ENCODE results near the gene LRRC63.
"Not testable (repeated sequence)": the region's sequence is repeated elsewhere in the genome, so short reads cannot be mapped to it uniquely, and the experiment has no call there.

LRRC63 gene

GRCh38 chr13:46211483-46212351 is at the start of gene LRRC63:
TSS of gene LRRC63 (plus strand) at chr13:46211928. CDS start at chr13:46213035, 1,107 bp downstream.
- DNase-seq (ENCODE audit: low read depth), result peak; percentile 60

DNA sequence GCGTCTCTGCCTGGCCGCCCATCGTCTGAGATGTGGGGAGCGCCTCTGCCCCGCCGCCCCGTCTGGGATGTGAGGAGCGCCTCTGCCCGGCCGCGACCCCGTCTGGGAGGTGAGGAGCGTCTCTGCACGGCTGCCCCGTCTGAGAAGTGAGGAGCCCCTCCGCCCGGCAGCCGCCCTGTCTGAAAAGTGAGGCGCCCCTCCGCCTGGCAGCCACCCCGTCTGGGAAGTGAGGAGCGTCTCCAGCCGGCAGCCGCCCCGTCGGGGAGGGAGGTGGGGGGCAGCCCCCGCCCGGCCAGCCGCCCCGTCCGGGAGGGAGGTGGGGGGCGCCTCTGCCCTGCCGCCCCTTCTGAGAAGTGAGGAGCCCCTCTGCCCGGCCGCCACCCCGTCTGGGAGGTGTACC is 49.0 kb upstream of the LRRC63 start:
- not testable (repeated sequence) for DNase-seq (ENCODE audit: low read depth)

DNA sequence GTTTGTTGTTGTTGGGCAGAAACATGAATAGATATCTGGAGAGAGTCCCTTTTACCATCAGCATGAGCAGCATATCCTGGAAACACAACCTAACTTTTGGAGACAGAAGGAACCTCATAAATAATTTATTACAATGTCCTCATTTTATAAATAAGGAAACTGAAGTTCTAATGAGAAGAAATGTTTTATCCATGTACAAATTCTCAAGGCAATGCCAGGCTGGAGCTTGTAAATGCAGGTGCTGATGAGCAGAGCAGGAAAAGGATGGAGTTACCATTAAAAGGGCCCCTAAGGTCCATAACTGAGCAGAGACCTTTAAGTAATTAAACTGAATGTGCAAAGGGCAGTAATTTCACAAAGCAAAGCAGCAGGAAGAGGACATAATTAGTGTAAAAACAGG is 47.1 kb upstream of the LRRC63 start:
- no peak for DNase-seq (ENCODE audit: low read depth)

GRCh38 chr13:46165485-46166223 is 46.1 kb upstream of the LRRC63 start:
- peak; percentile 71 for DNase-seq (ENCODE audit: low read depth)

DNA sequence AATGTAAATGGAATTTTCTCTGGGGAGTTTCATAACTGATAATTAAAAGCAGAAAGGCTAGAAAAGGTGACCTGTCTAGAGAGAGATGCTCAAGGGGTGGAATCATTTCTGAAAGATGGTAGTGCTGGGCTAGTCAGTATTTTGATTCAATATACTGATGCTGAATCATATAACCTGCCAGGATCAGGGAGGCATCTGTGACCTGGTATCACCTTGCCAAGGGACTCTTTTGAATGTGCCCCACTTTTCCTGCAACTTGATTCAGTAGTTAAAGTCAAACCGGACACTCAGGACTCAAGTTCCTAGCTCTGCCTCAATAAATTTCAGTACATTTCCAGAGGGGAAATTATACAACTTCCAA is 45.5 kb upstream of the LRRC63 start:
- DNase-seq (ENCODE audit: low read depth), result no peak

GRCh38 chr13:46166947-46167610 is 44.6 kb upstream of the LRRC63 start:
- DNase-seq (ENCODE audit: low read depth), result no peak

- DNase-seq (ENCODE audit: low read depth), result peak; percentile 33
Measured at GRCh38 chr13:46168341-46168740, 43.4 kb upstream of the LRRC63 start.

DNA sequence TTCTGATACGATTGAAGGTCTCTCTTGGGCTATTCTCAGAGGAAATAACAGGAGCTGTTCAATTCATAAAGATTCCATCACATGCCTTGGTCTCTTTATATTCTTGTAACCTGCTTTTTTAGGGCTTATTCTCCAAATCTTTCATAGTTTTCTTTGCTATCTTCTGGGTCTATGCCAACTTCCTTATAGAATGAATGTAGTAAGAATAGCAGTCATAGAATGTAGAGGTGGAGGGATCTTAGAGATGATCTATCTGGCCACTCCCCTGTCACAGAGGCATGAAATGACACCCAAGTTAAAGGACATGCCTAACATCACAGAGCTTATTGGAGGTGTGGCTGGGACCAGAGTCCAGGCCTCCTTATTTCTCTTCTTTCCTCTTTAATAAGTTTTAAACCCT is 42.9 kb upstream of the LRRC63 start:
- no peak for DNase-seq (ENCODE audit: low read depth)

- no peak for DNase-seq (ENCODE audit: low read depth)
Measured at GRCh38 chr13:46169758-46170157, 42.0 kb upstream of the LRRC63 start.

DNA sequence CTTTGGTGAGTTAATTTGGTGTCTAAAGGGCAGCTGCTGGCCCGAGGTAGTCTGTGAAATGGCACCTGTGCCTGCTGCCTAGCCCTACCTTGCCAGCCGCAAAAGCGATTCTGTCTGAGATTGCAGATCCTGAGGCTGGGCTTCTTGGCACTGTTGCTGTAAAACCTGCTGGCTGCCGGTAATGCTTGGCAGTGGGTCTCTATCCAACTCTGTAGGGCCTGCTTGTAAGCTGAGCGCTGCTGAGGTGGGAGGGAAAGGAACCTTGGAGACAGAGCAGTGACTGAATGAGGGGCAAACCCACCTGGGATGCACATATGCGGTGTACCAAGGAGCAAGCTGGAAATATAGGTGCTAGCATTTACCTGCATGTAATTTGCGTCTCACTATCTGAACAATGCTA is 41.5 kb upstream of the LRRC63 start:
- no peak for DNase-seq (ENCODE audit: low read depth)

DNA sequence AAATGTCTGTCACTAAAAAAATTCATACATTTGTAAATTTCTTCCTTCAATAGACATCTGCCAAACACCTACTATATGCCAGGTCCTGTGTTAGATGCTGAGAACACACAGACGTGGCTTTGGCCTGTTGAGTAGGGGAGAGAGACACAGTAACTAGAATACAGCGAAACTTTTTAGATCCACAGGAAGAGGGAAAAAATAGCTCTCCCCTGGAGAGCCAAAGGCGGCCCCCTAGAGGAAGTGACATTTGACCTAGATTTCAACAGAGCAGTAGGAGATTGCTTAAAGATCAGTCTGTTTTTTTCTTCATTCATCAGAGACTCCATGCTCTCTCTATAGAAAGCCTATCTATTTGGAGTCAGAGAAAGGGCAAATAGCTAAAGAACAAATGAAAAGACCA is 41.0 kb upstream of the LRRC63 start:
- DNase-seq (ENCODE audit: low read depth), result peak; percentile 20

GRCh38 chr13:46171217-46171616 is 40.5 kb upstream of the LRRC63 start:
- no peak for DNase-seq (ENCODE audit: low read depth)

DNA sequence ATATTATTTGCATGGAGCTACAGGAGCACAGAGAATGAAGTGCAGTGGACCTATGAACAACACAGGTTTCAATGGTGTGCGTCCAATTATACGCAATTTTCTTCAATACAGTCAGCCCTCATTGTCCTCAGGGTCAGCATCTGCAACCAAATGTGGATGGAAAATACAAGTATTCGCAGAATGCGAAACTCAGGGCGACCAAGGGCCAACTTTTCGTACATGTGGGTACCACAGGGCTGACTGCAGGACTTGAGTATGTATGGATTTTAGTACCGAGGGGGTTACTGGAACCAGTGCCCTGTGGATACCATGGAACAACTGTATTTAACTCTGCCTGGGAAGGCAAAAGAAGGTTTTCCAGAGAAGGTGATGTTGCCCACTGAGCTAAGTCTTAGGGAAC is 40.0 kb upstream of the LRRC63 start:
- no peak for DNase-seq (ENCODE audit: low read depth)

DNA sequence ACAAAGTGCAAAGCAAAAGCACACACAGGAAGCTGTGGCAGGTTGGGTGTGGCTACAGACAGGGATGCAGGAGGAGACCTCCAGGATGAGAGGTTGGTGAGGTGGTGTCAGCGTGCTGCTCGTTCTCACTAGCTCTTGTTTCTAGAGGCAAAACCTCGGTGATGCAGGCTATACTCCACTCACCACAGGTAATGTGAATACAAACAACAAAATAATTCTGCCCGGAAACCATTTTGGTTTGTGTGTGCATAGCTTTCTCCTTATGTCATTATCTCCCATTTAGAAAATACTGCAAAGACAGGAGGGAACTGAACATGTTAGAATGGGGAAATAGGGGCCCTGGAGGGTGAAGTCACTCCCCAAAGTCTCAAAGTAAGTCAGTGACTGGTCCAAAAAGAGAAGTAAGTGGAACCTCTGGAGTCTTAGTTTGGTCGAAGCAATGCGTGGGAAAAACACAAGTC is 39.2 kb upstream of the LRRC63 start:
- peak; percentile 20 for DNase-seq (ENCODE audit: low read depth)

GRCh38 chr13:46173656-46174055 is 38.1 kb upstream of the LRRC63 start:
- DNase-seq (ENCODE audit: low read depth), result no peak

- DNase-seq (ENCODE audit: low read depth), result no peak
Measured at GRCh38 chr13:46176756-46177155, 35.0 kb upstream of the LRRC63 start.

DNA sequence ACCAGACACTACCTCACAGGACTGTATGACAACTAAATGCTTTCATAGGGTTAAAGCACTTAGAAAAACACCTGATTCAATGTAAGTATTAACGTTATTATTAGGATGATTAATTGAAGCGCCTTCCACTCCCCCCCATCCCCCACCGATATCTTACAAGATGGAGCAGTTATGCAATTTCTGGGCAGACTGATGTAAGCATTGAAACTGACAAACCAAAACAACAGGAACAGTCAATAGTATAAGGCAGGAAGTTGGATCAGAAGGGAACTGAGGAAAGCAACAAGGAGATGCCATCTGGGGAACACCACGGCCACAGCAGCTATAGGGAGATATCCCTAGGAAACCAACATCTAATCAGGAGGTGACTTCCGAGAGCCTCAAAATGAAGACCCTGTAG is 33.6 kb upstream of the LRRC63 start:
- DNase-seq (ENCODE audit: low read depth), result no peak

DNA sequence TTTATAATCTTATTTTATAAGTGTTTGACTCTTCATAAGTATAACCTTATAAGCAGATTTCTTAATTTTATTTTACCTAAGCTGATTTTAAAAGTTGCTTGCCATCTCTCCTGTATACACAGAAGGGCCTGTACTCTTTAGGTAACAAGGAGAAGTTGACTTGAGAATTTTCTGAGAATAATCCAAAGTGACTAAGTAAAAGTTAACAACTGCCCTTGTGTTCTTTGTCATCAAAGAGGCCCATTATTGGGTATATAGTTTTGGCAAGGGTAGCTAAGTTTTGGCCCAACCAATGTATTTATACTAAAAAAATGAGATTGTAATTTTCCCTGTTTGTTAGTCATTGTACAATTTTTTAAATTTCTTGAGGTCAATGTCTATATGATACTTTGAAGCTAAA is 32.9 kb upstream of the LRRC63 start:
- no peak for DNase-seq (ENCODE audit: low read depth)

DNA sequence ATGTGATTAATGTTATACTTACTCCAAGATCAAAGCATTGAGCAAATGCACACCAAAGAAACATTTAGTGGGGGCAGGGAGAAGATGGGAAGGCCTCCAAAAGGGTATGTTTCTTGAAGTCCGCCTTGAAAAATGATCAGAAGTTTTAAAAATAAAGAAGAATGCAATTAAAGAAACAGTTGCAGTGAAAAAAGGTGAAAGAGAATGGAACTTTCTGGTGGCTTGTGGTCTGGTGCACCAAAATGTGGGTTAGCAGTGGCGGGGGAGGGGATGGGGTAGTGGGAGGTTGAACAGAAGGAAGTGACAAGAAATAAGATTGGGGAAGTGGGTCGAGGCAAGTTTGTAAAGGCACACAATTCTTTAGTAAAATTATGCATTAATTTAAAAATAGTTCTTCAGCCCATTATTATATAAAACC is 32.2 kb upstream of the LRRC63 start:
- DNase-seq (ENCODE audit: low read depth), result no peak

GRCh38 chr13:46179969-46180763 is 31.6 kb upstream of the LRRC63 start:
- DNase-seq (ENCODE audit: low read depth), result no peak

- no peak for DNase-seq (ENCODE audit: low read depth)
Measured at GRCh38 chr13:46181377-46181839, 30.3 kb upstream of the LRRC63 start.

Measured in ELR (cell line).